OCI-LY7 (cell line): ENCODE data around the gene EPB41. TPM values are rescaled to one million over a fixed set of nuclear protein-coding genes. Genes with fewer than 3 reads are reported as not detected.
"Not testable (repeated sequence)": the region's sequence is repeated elsewhere in the genome, so short reads cannot be mapped to it uniquely, and the experiment has no call there.

Experiments used
- BruUV-seq: library from RNA; stranded (reverse); fragments of 400-500 nt; replicated peaks from 2 replicates; lab custom pipeline; 2021; lab: Mats Ljungman, UMichigan
- CTCF ChIA-PET: fragments of 300-600 bp; sonication (Branson Sonifier 250); formaldehyde crosslinking; loops from one replicate; lab custom pipeline; 2022; ENCODE audit warnings: antibody characterized with exemption; ENCODE audit not compliant: unreplicated experiment; lab: Charles Lee
- POLR2A ChIA-PET: fragments of 300-600 bp; sonication (Branson Sonifier 250); formaldehyde crosslinking; loops from one replicate; lab custom pipeline; 2022; ENCODE audit warnings: antibody characterized with exemption; lab: Charles Lee
- DNase-seq: peaks from one replicate; pipeline ENCODE4 v3.0.0-alpha.2; 2015; ENCODE audit warnings: low spot score
- H2AFZ ChIP-seq: fragments of 200-600 bp; sonication (generic), shearing (Covaris generic); 2 replicates; pipeline ENCODE4 v1.6.1; 2014; ENCODE audit warnings: mild to moderate bottlenecking, antibody characterized with exemption, low read length, moderate library complexity
- H3K27ac ChIP-seq: fragments of 200-600 bp; sonication (generic); 2 replicates; pipeline ENCODE4 v1.5.1; 2014; ENCODE audit warnings: mixed run types, low read depth, mild to moderate bottlenecking, moderate library complexity, low read length, inconsistent platforms; ENCODE audit not compliant: poor library complexity, severe bottlenecking
- H3K36me3 ChIP-seq: fragments of 200-600 bp; sonication (generic); 2 replicates; pipeline ENCODE4 v1.6.1; 2014; ENCODE audit warnings: mild to moderate bottlenecking, antibody characterized with exemption, low read length, moderate library complexity, mixed read lengths; ENCODE audit not compliant: insufficient read depth
- H3K4me1 ChIP-seq: fragments of 200-600 bp; sonication (generic); 2 replicates; pipeline ENCODE4 v1.5.1; 2014; ENCODE audit warnings: mild to moderate bottlenecking, low read length; ENCODE audit not compliant: insufficient read depth, poor library complexity, severe bottlenecking
- H3K4me2 ChIP-seq: fragments of 200-600 bp; sonication (generic); 2 replicates; pipeline ENCODE4 v1.6.1; 2014; ENCODE audit warnings: mild to moderate bottlenecking, low read length
- H3K4me3 ChIP-seq: fragments of 200-600 bp; sonication (generic); 2 replicates; pipeline ENCODE4 v1.5.1; 2014; ENCODE audit warnings: mild to moderate bottlenecking, low read depth, low read length; ENCODE audit not compliant: poor library complexity, severe bottlenecking
- H3K79me2 ChIP-seq: fragments of 200-600 bp; sonication (generic); 2 replicates; pipeline ENCODE4 v1.6.1; 2016; ENCODE audit warnings: low read depth, mild to moderate bottlenecking, low read length, moderate library complexity, mixed read lengths; ENCODE audit not compliant: insufficient read depth
- H3K9me2 ChIP-seq: fragments of 200-600 bp; sonication (generic); 2 replicates; pipeline ENCODE4 v1.6.1; 2016; ENCODE audit warnings: mild to moderate bottlenecking, low read length, mixed read lengths; ENCODE audit not compliant: insufficient read depth
- H3K9me3 ChIP-seq: fragments of 200-600 bp; sonication (generic); 2 replicates; pipeline ENCODE4 v1.6.1; 2014; ENCODE audit warnings: mild to moderate bottlenecking, mixed run types, low read length, mixed read lengths
- H4K20me1 ChIP-seq: fragments of 200-600 bp; sonication (generic); 2 replicates; pipeline ENCODE4 v1.6.1; 2014; ENCODE audit warnings: mild to moderate bottlenecking, antibody characterized with exemption, low read length, moderate library complexity, mixed read lengths; ENCODE audit not compliant: insufficient read depth
- CTCF ChIP-seq: fragments of 200-600 bp; sonication (generic); conservative IDR thresholded peaks from 2 replicates; pipeline ENCODE4 v1.5.1; 2014; ENCODE audit warnings: mild to moderate bottlenecking, antibody characterized with exemption, low read length, moderate library complexity, mixed read lengths
- EZH2phosphoT487 ChIP-seq: fragments of 200-600 bp; sonication (generic); IDR thresholded peaks from 2 replicates; pipeline ENCODE4 v1.6.1; 2018; ENCODE audit warnings: low read depth, borderline replicate concordance, mild to moderate bottlenecking, mixed run types, antibody characterized with exemption, low read length, moderate library complexity, mixed read lengths
- intact Hi-C: fragments of 100-400 bp; cut with micrococcal nuclease; formaldehyde crosslinking; loops from one replicate; pipeline ENCODE4 v1.10.0; 2022; ENCODE audit not compliant: unreplicated experiment
- total RNA-seq, 2 experiments: library from RNA; depleted of rRNA in 1 of 2; stranded (reverse); fragments of >200 nt in 1 of 2; shearing (Covaris generic) in 1 of 2; gene quantifications; 2 replicates each; pipeline ENCODE4 v1.2.3, GENCODE V29; 2014 to 2022

The EPB41 gene
- total RNA-seq, 2 experiments from 2014 or later: 102 to 103 TPM

- ChIA-PET CTCF (no interaction called here), POLR2A (no interaction called here)
- Histone ChIP-seq H3K9me3 (no peaks in the 10 kb centered on the region), H3K79me2 (peaks cover 15% of the 10 kb centered on the region; the same call in 1 of the 2 replicates), H3K27ac (no peak overlapping the region), H3K4me2 (no peak overlapping the region), H3K9me2 (no peaks in the 10 kb centered on the region), H3K4me1 (no peaks in the 10 kb centered on the region), H3K36me3 (no peaks in the 10 kb centered on the region), H4K20me1 (no peaks in the 10 kb centered on the region), H3K4me3 (no peak overlapping the region), H2AFZ (no peak overlapping the region)
- no TSS peak for BruUV-seq
- DNase-seq: no peak
- intact Hi-C loops: no loop called here
- TF ChIP-seq CTCF (no peak), EZH2phosphoT487 (no peak)
These were observed 41.7 kb downstream of the EPB41 start for GRCh38 chr1:28956038-28956464.

GRCh38 chr1:28962114-28962831, 47.9 kb downstream of the EPB41 start:
- CTCF ChIA-PET, H3K9me2 ChIP-seq, H3K4me1 ChIP-seq, H3K36me3 ChIP-seq, H2AFZ ChIP-seq, H3K9me3 ChIP-seq, H3K4me3 ChIP-seq, intact Hi-C loops, H3K4me2 ChIP-seq, DNase-seq, H3K27ac ChIP-seq, BruUV-seq: not testable (repeated sequence)
- peaks cover 16% of the 10 kb centered on the region; the same call in 1 of the 2 replicates for H3K79me2 ChIP-seq
- POLR2A ChIA-PET: interaction anchor here (0.7 to 1.0 kb wide), 2 partner anchors 11 to 248 kb away, joined by 4 read pairs; no protein-coding TSS in a partner anchor
- H4K20me1 ChIP-seq: peaks cover 11% of the 10 kb centered on the region; the same call in 1 of the 2 replicates

- H4K20me1 ChIP-seq: peaks cover 11% of the 10 kb centered on the region; the same call in 1 of the 2 replicates
- no peak overlapping the region for H3K4me3 ChIP-seq
- intact Hi-C loops: no loop called here
- DNase-seq: no peak
- H2AFZ ChIP-seq: no peak overlapping the region
- ChIA-PET POLR2A (no interaction called here), CTCF (no interaction called here)
- no TSS peak for BruUV-seq
- H3K27ac ChIP-seq: no peak overlapping the region
- peaks cover 13% of the 10 kb centered on the region; the same call in 1 of the 2 replicates for H3K79me2 ChIP-seq
- H3K4me1 ChIP-seq: no peaks in the 10 kb centered on the region
- H3K4me2 ChIP-seq: no peak overlapping the region
- no peaks in the 10 kb centered on the region for H3K9me2 ChIP-seq
- TF ChIP-seq CTCF (no peak), EZH2phosphoT487 (no peak)
- no peaks in the 10 kb centered on the region for H3K36me3 ChIP-seq
- no peaks in the 10 kb centered on the region for H3K9me3 ChIP-seq
These were observed 51.0 kb downstream of the EPB41 start for GRCh38 chr1:28965271-28965870.
